ENCODE measurements around the gene CEP44.
"Not testable (repeated sequence)": the region's sequence is repeated elsewhere in the genome, so short reads cannot be mapped to it uniquely, and the experiment has no call there.

CEP44 gene

GRCh38 chr4:174283507-174284471 lies at the start of gene CEP44, which contains the start of gene FBXO8:
Gene CEP44, plus strand, starts transcription at chr4:174283911. Its CDS starts 15,211 bp downstream, at chr4:174299122.
Gene FBXO8, minus strand, starts transcription at chr4:174283667. Its CDS starts 20,575 bp downstream, at chr4:174263092.
- peak; percentile 26 for DNase-seq

GRCh38 chr4:174236359-174236758 lies 47.4 kb upstream of the CEP44 start:
- DNase-seq = no peak

- DNase-seq = no peak
Measured at GRCh38 chr4:174241162-174241561, 42.5 kb upstream of the CEP44 start.

GRCh38 chr4:174244441-174244840 lies 39.3 kb upstream of the CEP44 start:
- no peak for DNase-seq

GRCh38 chr4:174245714-174246113 lies 38.0 kb upstream of the CEP44 start:
- no peak for DNase-seq

GRCh38 chr4:174248407-174248806 lies 35.3 kb upstream of the CEP44 start:
- DNase-seq = peak; percentile 2

- DNase-seq = no peak
Measured at GRCh38 chr4:174252412-174252811, 31.3 kb upstream of the CEP44 start.

- DNase-seq = no peak
Measured at GRCh38 chr4:174254613-174255012, 29.1 kb upstream of the CEP44 start.

GRCh38 chr4:174255374-174255773 lies 28.3 kb upstream of the CEP44 start:
- no peak for DNase-seq

- no peak for DNase-seq
Measured at GRCh38 chr4:174255786-174256185, 27.9 kb upstream of the CEP44 start.

- no peak for DNase-seq
Measured at GRCh38 chr4:174256277-174256713, 27.4 kb upstream of the CEP44 start.

GRCh38 chr4:174259580-174259979 lies 24.1 kb upstream of the CEP44 start:
- no peak for DNase-seq

GRCh38 chr4:174260099-174260498 lies 23.6 kb upstream of the CEP44 start:
- DNase-seq = no peak

- not testable (repeated sequence) for DNase-seq
Measured at GRCh38 chr4:174261432-174261831, 22.3 kb upstream of the CEP44 start.

- no peak for DNase-seq
Measured at GRCh38 chr4:174262624-174263444, 20.9 kb upstream of the CEP44 start.

GRCh38 chr4:174263445-174263736 lies 20.3 kb upstream of the CEP44 start:
- no peak for DNase-seq

- peak; percentile 25 for DNase-seq
Measured at GRCh38 chr4:174265916-174266315, 17.8 kb upstream of the CEP44 start.

- DNase-seq = no peak
Measured at GRCh38 chr4:174266416-174266815, 17.3 kb upstream of the CEP44 start.

GRCh38 chr4:174273930-174274329 lies 9.8 kb upstream of the CEP44 start:
- no peak for DNase-seq

- no peak for DNase-seq
Measured at GRCh38 chr4:174274436-174274835, 9.3 kb upstream of the CEP44 start.

GRCh38 chr4:174275101-174275500 lies 8.6 kb upstream of the CEP44 start:
- DNase-seq = no peak

GRCh38 chr4:174277433-174277832 lies 6.3 kb upstream of the CEP44 start:
- no peak for DNase-seq

GRCh38 chr4:174278467-174278866 lies 5.2 kb upstream of the CEP44 start:
- DNase-seq = no peak
